ENCODE results near the gene IRF7. TPM values are rescaled to one million over a fixed set of nuclear protein-coding genes. Genes with fewer than 3 reads are reported as not detected.
A peak's percentile ranks its signal among the peaks of the same experiment; 100 is the strongest.

The IRF7 gene
- total and polyA plus RNA-seq, 2 experiments from 2014 or later, result 12.3 to 17.3 TPM

DNA sequence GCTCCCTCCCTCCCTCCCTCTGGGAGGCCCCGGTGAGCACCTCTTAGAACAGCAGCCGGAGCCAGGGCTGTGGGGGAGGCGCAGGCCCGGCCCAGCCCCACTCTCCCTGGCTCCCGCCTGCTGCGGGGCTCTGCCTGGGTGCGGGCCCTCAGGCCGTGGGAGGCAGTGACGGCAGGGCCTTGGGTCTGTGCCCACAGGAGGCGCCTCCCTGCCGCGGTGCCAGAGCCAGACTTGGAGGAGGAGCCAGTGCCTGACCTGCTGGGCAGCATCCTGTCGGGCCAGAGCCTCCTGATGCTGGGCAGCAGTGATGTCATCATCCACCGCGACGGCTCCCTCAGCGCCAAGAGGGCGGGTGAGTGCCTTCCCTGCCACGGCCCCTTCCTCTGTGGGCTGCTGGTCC is 9.5 kb downstream of the IRF7 start:
- H3K36me3 Mint-ChIP-seq (ENCODE audit: low read depth), result peaks cover 59% of the 10 kb centered on the region
- peaks cover 13% of the 10 kb centered on the region for H3K27me3 Mint-ChIP-seq (ENCODE audit: insufficient read depth, low read depth, poor library complexity)
- no peaks in the 10 kb centered on the region for H3K9me2 ChIP-seq (ENCODE audit: insufficient read depth)
- H3K27ac ChIP-seq (ENCODE audit: low read depth), result no peak overlapping the region
- H3K4me1 Mint-ChIP-seq, result no peaks in the 10 kb centered on the region; the same call in 2 of the 3 replicates
- H3K27me3 ChIP-seq (ENCODE audit: insufficient read depth), result no peaks in the 10 kb centered on the region
- H4K20me1 ChIP-seq (replicated peaks; ENCODE audit: insufficient read depth), result peaks cover 3% of the 10 kb centered on the region; the same call in 1 of the 2 replicates
- H3K4me3 ChIP-seq, result no peak overlapping the region
- H3K4me1 ChIP-seq (ENCODE audit: insufficient read depth), result no peaks in the 10 kb centered on the region
- no peak overlapping the region for H3K27ac Mint-ChIP-seq
- H3K79me2 ChIP-seq (replicated peaks; ENCODE audit: insufficient read depth), result 0 out of 2 replicates have a peak, but pooled peaks cover 4% of the 10 kb centered on the region
- H3K9me3 Mint-ChIP-seq, result no peaks in the 10 kb centered on the region
- DNase-seq (ENCODE audit: low spot score) (no peak), ATAC-seq (peak; percentile 17; the same call in 2 of the 3 replicates)
- H3F3A ChIP-seq (replicated peaks; ENCODE audit: low read depth), result peaks cover 21% of the 10 kb centered on the region
- no peak overlapping the region for H2AFZ ChIP-seq
- peaks cover 34% of the 10 kb centered on the region for H3K36me3 ChIP-seq (ENCODE audit: insufficient read depth)
- TF ChIP-seq NANOG (IDR thresholded peaks at IDR 0.05; ENCODE audit: borderline replicate concordance) (no peak), STAT1 (IDR thresholded peaks at IDR 0.05; ENCODE audit: unreplicated experiment) (no peak), JUNB (IDR thresholded peaks at IDR 0.05; ENCODE audit: unreplicated experiment) (no peak), ZNF331 (CRISPR knock-in tag; IDR thresholded peaks at IDR 0.05; ENCODE audit: low read depth) (no peak), EZH2phosphoT487 (IDR thresholded peaks at IDR 0.05; ENCODE audit: unreplicated experiment) (no peak), ZNF114 (CRISPR knock-in tag; IDR thresholded peaks at IDR 0.05) (no peak), POLR2AphosphoS5 (IDR thresholded peaks at IDR 0.05; ENCODE audit: low read depth) (no peak), CREB1 (CRISPR knock-in tag; IDR thresholded peaks at IDR 0.05; ENCODE audit: low read depth) (no peak), EZH2 (IDR thresholded peaks at IDR 0.05; ENCODE audit: low read depth, unreplicated experiment) (no peak)
- TF ChIP-seq, protein P1, sequence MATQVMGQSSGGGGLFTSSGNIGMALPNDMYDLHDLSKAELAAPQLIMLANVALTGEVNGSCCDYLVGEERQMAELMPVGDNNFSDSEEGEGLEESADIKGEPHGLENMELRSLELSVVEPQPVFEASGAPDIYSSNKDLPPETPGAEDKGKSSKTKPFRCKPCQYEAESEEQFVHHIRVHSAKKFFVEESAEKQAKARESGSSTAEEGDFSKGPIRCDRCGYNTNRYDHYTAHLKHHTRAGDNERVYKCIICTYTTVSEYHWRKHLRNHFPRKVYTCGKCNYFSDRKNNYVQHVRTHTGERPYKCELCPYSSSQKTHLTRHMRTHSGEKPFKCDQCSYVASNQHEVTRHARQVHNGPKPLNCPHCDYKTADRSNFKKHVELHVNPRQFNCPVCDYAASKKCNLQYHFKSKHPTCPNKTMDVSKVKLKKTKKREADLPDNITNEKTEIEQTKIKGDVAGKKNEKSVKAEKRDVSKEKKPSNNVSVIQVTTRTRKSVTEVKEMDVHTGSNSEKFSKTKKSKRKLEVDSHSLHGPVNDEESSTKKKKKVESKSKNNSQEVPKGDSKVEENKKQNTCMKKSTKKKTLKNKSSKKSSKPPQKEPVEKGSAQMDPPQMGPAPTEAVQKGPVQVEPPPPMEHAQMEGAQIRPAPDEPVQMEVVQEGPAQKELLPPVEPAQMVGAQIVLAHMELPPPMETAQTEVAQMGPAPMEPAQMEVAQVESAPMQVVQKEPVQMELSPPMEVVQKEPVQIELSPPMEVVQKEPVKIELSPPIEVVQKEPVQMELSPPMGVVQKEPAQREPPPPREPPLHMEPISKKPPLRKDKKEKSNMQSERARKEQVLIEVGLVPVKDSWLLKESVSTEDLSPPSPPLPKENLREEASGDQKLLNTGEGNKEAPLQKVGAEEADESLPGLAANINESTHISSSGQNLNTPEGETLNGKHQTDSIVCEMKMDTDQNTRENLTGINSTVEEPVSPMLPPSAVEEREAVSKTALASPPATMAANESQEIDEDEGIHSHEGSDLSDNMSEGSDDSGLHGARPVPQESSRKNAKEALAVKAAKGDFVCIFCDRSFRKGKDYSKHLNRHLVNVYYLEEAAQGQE (IDR thresholded peaks at IDR 0.05; ENCODE audit: unreplicated experiment), result no peak
- TF ChIP-seq, protein P2, sequence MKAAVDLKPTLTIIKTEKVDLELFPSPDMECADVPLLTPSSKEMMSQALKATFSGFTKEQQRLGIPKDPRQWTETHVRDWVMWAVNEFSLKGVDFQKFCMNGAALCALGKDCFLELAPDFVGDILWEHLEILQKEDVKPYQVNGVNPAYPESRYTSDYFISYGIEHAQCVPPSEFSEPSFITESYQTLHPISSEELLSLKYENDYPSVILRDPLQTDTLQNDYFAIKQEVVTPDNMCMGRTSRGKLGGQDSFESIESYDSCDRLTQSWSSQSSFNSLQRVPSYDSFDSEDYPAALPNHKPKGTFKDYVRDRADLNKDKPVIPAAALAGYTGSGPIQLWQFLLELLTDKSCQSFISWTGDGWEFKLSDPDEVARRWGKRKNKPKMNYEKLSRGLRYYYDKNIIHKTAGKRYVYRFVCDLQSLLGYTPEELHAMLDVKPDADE (IDR thresholded peaks at IDR 0.05), result no peak
- TF ChIP-seq, protein P3, sequence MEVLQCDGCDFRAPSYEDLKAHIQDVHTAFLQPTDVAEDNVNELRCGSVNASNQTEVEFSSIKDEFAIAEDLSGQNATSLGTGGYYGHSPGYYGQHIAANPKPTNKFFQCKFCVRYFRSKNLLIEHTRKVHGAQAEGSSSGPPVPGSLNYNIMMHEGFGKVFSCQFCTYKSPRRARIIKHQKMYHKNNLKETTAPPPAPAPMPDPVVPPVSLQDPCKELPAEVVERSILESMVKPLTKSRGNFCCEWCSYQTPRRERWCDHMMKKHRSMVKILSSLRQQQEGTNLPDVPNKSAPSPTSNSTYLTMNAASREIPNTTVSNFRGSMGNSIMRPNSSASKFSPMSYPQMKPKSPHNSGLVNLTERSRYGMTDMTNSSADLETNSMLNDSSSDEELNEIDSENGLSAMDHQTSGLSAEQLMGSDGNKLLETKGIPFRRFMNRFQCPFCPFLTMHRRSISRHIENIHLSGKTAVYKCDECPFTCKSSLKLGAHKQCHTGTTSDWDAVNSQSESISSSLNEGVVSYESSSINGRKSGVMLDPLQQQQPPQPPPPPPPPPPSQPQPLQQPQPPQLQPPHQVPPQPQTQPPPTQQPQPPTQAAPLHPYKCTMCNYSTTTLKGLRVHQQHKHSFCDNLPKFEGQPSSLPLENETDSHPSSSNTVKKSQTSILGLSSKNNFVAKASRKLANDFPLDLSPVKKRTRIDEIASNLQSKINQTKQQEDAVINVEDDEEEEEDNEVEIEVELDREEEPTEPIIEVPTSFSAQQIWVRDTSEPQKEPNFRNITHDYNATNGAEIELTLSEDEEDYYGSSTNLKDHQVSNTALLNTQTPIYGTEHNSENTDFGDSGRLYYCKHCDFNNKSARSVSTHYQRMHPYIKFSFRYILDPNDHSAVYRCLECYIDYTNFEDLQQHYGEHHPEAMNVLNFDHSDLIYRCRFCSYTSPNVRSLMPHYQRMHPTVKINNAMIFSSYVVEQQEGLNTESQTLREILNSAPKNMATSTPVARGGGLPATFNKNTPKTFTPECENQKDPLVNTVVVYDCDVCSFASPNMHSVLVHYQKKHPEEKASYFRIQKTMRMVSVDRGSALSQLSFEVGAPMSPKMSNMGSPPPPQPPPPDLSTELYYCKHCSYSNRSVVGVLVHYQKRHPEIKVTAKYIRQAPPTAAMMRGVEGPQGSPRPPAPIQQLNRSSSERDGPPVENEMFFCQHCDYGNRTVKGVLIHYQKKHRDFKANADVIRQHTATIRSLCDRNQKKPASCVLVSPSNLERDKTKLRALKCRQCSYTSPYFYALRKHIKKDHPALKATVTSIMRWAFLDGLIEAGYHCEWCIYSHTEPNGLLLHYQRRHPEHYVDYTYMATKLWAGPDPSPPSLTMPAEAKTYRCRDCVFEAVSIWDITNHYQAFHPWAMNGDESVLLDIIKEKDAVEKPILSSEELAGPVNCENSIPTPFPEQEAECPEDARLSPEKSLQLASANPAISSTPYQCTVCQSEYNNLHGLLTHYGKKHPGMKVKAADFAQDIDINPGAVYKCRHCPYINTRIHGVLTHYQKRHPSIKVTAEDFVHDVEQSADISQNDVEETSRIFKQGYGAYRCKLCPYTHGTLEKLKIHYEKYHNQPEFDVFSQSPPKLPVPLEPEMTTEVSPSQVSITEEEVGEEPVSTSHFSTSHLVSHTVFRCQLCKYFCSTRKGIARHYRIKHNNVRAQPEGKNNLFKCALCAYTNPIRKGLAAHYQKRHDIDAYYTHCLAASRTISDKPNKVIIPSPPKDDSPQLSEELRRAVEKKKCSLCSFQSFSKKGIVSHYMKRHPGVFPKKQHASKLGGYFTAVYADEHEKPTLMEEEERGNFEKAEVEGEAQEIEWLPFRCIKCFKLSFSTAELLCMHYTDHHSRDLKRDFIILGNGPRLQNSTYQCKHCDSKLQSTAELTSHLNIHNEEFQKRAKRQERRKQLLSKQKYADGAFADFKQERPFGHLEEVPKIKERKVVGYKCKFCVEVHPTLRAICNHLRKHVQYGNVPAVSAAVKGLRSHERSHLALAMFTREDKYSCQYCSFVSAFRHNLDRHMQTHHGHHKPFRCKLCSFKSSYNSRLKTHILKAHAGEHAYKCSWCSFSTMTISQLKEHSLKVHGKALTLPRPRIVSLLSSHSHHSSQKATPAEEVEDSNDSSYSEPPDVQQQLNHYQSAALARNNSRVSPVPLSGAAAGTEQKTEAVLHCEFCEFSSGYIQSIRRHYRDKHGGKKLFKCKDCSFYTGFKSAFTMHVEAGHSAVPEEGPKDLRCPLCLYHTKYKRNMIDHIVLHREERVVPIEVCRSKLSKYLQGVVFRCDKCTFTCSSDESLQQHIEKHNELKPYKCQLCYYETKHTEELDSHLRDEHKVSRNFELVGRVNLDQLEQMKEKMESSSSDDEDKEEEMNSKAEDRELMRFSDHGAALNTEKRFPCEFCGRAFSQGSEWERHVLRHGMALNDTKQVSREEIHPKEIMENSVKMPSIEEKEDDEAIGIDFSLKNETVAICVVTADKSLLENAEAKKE (CRISPR knock-in tag; IDR thresholded peaks at IDR 0.05), result no peak
- TF ChIP-seq, protein P4, sequence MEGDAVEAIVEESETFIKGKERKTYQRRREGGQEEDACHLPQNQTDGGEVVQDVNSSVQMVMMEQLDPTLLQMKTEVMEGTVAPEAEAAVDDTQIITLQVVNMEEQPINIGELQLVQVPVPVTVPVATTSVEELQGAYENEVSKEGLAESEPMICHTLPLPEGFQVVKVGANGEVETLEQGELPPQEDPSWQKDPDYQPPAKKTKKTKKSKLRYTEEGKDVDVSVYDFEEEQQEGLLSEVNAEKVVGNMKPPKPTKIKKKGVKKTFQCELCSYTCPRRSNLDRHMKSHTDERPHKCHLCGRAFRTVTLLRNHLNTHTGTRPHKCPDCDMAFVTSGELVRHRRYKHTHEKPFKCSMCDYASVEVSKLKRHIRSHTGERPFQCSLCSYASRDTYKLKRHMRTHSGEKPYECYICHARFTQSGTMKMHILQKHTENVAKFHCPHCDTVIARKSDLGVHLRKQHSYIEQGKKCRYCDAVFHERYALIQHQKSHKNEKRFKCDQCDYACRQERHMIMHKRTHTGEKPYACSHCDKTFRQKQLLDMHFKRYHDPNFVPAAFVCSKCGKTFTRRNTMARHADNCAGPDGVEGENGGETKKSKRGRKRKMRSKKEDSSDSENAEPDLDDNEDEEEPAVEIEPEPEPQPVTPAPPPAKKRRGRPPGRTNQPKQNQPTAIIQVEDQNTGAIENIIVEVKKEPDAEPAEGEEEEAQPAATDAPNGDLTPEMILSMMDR (conservative IDR thresholded peaks at IDR 0.05; ENCODE audit: low read depth in 2 of 2), result no peak
- no peak overlapping the region for H3K4me2 ChIP-seq
- H3K4me3 Mint-ChIP-seq, result no peak overlapping the region
